HG03103 (cell line): ENCODE data around the gene OR52E1.

Source experiments
- ATAC-seq: cut with Tn5 transposase; IDR thresholded peaks from one replicate; pipeline ENCODE4 v1.9.1; 2021; ENCODE audit warnings: low read depth; ENCODE audit not compliant: unreplicated experiment

The OR52E1 gene

DNA sequence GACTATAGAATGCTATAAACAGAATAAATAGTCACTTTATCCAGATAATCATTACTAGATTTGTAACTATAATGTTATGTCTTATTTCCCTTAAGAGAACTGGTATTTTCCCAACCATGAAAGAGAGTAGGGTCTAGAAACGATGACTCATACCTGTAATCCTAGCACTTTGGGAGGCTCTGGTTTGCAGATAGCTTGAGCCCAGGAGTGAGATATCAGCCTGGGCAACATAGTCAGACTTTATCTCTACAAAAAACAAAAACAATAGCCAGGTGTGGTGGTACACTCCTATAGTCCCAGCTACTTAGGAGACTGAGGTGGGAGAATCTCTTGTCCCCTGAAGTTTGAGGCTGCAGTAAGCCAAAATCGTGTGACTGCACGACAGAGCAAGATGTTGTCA is 37.9 kb downstream of the OR52E1 start:
- ATAC-seq = no peak

GRCh38 chr11:5115339-5115738 is 46.0 kb downstream of the OR52E1 start:
- ATAC-seq = no peak

- ATAC-seq = no peak
Observed at GRCh38 chr11:5117588-5117987, 48.2 kb downstream of the OR52E1 start.

DNA sequence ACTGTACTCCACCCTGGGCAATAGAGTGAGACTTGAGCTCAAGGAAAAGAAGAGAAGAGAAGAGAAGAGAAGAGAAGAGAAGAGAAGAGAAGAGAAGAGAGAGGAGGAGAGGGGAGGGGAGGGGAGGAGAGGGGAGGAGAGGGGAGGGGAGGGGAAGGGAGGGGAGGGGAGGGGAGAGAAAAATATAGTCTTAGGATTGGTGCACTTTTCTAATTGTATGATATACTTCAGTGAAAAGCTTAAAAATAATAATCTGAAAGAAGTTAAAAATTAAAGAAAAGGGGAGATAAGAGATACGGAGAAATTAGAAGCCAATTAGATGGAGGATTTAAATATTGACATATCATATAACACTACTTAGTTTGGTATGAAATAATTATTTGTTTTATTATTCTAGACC is 49.5 kb downstream of the OR52E1 start:
- no peak for ATAC-seq
